Stimulated activated CD8-positive, alpha-beta memory T cell treated with anti-CD3 and anti-CD28 coated beads, Interleukin-15, amount 100 ng/mL, for 4 hours (primary cell): ENCODE results near the gene NUFIP2.
"Not testable (repeated sequence)": the region's sequence is repeated elsewhere in the genome, so short reads cannot be mapped to it uniquely, and the experiment has no call there.

ENCODE experiments used
- DNase-seq, 2 donors: peaks; one replicate each; pipeline ENCODE4 v3.0.0-alpha.2; 2020; ENCODE audit warnings: low read depth in 2 of 2

NUFIP2 gene

DNA sequence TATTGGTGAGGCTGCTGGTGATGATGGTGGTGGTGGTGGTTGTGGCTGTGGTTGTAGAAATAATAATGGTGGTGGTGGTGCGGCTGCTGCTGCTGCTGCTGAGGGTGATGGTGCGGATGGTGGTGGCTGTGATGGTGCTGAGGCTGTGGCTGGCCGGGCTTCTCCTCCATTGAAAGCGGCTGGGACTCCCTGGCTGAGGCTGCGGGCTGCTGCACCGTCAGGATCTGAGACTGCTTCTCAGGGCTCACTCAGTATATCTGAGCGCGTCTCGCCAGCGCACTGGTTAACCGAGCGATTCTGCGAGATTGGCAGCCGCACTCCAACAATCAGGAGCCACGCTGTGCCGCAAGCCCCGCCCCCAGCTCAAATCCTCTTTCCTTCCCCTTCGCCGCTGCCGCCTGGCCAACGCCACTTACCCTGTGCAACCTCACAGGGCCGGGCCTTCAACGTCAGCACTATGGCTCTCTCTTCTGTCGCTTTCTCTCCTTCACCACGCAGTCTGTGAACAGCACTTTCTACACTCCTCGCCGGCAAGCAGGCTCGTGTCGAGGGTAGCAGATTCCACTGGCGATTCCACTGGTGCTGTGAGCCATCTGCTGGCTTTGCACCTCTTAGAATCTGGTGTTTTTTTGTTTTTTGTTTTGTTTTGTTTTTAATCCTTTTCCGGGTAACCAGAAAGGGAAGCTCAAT lies at the start of gene NUFIP2:
NUFIP2 (minus strand) TSS at position 259 of the 690 bp plus-strand sequence; CDS start at position 170, 89 bp downstream.
- DNase-seq = peak; percentile 95

DNA sequence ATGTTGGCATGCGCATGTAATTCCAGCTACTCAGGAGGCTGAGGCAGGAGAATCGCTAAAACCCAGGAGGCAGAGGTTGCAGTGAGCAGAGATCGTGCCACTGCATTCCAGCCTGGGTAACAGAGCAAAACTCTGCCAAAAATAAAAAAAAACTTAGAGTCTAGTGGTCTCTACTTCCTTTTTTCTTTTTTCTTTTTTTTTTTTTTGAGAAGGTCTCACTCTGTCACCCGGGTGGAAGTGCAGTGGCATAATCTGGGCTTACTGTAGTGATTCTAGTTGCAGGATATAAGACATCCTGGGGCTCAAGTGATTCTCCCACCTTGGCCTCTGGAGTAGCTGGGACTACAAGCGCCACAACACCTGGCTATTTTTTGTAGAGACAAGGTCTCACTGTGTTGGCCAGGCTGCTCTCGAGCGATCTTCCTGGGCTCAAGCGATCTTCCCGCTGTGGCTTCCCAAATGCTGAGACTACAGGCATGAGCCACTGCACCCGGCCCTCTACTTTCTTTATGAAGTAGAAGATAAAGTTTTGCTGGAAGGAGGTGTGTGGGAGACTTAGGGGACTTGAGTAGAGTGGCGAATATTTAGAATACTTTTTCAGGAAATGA lies 48.3 kb upstream of the NUFIP2 start:
- no peak for DNase-seq

DNA sequence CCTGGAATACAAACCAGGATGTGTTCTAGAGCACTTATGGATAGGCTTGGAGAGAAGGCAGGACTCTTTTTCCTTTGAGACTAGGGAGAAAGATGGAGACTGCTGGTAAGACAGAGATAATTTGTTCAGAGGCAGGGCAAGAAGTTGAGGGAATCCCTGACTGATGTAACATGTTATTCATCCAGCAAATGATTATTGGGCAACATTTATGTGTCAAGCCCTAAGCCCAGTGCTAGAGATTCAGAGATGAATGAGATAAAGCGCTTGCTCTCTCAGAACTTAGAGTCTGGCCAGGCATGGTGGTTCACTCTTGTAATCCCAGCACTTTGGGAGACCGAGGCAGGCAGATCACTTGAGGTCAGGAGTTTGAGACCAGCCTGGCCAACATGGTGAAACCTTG lies 47.8 kb upstream of the NUFIP2 start:
- no peak for DNase-seq

- not testable (repeated sequence) for DNase-seq
Measured at GRCh38 chr17:29339016-29339415, 45.1 kb upstream of the NUFIP2 start.

DNA sequence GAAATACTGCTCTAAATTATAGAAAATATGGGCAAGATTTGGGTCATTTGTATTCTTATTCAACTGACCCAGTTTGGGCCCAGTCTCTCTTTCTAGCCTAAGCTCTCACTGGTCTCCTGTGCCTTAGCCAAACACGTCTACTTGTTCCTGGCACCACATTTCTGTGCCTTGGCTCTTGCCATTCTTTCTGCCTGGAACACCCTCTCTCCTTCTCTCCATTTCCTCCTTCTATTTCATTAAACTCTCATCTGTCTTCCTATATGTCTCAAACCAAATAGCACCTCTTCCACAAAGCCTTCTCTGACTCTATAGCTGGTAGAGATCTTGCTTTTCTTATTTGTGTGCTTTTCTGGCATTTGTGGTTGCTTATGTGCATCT lies 37.7 kb upstream of the NUFIP2 start:
- no peak for DNase-seq

DNA sequence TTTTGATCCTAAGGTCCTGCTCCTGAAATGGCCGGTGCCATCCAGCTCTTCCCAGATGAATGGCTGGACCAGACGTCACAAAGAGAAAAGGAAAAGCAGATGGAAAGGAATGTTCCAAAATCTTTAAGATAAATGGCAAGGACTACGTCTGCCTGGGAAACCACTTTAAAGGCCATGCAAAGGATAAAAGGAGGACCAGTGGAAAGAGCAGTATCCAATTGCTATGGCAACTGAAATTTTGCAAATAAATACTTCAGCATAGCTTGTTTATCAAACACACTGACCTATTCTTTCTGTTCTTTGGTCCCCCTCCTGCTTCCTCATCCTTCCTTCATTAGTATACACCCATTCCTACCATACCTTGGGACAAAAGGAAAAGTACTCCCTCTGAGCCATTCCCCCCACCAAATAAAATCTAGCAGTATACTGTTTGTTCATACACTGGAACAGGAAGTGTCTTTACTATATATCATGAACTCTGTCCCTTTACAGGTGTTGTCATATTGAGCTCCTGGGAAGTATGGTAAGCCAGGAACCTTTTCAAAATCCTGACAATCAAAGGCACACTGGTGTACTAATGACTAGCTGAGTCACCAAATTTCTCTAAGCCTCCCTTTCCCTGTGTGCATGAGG lies 37.2 kb upstream of the NUFIP2 start:
- no peak for DNase-seq

- no peak for DNase-seq
Measured at GRCh38 chr17:29327412-29327811, 33.5 kb upstream of the NUFIP2 start.

DNA sequence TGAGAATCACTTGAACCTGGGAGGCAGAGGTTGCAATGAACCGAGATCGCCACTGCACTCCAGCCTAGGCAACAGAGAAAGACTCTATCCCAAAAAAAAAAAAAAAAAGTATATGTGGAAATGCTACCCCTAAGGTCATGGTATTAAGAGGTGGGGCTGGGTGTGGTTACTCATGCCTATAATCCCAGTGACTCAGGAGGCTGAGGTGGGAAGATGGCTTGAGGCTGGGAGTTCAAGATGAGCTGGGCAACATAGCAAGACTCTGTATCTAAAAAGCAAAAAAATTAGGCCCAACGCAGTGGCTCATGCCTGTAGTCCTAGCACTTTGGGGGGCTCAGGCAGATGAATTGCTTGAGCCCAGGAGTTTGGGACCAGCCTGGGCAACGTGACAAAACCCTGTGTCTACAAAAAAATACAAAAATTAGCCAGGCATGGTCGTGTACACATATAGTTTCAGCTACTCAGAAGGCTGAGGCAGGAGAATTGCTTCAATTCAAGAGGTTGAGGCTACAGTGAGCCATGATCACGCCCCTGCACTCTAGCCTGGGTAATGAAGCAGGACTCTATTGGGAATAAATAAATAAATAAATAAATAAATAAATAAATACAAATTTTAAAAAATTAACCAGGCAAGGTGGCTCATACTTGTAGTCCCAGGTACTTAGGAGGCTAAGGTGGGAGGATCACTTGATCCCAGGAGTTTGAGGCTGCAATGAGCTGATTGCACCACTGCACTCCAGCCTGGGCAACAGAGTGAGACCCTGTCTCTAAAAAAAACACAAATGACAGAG lies 32.3 kb upstream of the NUFIP2 start:
- no peak for DNase-seq

GRCh38 chr17:29322363-29322762 lies 28.4 kb upstream of the NUFIP2 start:
- DNase-seq = no peak

DNA sequence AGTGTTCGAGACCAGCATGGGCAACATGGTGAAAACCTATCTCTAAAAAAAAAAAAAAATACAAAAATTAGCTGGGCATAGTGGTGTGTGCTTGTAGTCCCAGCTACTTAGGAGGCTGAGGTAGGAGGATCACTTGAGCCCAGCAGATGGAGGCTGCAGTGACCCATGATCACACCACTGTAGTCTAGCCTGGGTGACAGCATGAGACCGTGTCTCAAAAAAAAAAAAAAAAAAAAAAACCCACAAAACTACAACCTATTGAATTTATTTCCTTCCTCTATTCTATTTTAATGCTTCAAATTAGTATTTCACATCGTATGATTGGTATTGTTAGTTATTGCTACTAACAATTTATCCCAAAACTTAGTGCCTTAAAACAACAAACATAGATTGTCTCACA lies 9.4 kb upstream of the NUFIP2 start:
- DNase-seq = no peak

GRCh38 chr17:29299031-29299430 lies 5.1 kb upstream of the NUFIP2 start:
- DNase-seq = no peak

- DNase-seq = no peak
Measured at GRCh38 chr17:29295420-29295819, 1.5 kb upstream of the NUFIP2 start.

DNA sequence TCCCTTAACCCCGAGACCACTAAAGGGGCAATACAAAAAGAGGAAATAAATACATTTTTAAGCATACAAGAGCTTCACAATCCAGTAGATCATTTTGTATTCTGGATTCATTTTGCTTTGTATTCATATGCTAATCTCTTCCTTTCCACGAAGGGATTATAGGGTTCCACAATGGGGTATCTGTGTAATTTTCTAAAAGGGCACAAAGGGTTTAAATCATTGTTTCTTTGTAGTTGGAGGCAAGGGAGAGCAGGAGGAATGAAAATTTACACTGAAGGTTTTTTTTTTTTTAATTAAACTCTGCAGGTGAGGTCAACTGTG lies 592 bp upstream of the NUFIP2 start:
- no peak for DNase-seq

DNA sequence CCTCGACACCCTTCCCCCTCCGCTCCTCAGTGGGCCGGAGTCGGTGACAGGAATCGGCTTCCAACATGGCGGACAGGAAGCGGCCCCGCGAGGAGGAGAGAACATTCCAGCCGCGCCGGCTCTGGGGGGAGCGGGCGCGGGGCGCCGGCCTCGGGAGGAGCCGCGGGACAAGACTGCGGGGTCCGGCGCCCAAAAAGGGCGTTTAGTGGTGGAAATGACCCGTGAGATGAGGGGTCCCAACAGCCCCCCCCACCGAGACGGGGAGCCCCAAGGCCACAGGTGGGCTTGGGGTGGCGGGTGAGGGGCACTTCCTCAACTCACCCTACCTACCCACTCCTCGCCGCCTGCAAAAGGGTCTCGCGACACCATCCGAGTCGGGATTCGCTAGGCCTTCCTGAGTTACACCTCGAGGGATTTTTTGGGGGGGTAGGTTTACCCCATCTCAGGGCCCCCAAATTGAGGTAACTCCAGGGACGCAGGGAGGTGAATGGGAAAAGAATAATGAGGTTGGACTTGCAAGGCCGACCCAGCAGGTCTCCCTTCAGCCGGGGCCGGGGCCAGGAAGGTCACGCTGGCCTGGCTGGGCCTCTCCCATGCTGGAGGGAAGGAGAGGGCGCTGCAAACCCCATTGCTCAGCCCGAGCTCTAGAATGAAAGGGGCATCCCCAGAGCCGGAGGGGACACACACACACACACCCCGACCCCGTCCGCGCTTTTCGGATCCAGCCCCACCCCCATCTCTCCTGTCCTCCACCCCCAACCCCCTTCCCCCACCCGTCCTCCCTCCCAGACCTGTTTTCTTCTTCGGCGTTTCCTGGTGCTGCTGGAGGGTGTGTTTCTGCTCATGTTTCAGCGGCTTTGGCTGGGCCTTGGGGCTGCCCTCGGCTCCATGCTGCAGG lies 707 bp downstream of the NUFIP2 start:
- DNase-seq = peak; percentile 24 to 43

GRCh38 chr17:29292071-29292991 lies 1.6 kb downstream of the NUFIP2 start:
- DNase-seq = peak; percentile 44

DNA sequence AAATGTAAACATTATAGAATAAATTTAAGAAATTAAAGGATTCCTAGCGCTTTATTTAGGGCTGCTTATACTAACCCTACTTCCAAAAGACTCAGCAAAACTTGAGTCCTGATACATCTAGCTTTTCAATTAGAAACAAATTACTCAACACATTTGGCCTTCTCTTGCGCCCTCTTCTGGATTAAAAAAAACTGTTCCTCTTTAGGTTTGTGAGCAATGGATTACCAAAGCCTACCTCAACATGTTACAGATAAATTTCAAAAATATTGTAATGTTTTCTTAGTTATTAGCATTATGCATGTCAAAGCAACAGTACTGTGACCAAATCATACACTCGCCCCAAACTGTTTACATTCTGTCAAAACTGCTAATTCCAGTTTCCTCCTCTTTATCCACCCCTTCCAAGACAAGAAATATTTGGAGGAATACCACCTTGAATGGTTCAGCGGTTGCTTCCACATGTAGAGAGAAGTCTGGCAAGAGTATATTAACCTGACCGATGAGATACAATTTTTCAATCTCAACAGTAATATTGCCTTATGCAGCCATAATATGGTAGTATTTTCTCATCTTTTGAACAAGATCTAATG lies 2.7 kb downstream of the NUFIP2 start:
- DNase-seq = no peak

DNA sequence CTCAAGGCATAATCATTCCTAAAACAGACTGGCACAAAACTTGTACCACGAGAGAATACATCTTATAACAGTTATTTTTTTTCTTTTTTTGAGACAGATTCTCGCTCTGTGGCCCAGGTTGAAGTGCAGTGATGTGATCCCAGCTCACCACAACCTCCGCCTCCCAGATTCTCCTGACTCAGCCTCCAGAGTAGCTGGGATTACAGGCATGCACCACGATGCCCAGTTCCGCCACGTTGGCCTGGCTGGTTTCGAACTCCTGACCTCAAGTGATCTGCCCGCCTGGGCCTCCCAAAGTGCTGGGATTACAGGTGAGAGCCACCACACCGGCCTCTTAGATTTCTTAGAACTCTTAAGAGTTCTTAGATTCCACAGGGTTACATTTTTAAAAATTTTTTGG lies 4.1 kb downstream of the NUFIP2 start:
- no peak for DNase-seq

DNA sequence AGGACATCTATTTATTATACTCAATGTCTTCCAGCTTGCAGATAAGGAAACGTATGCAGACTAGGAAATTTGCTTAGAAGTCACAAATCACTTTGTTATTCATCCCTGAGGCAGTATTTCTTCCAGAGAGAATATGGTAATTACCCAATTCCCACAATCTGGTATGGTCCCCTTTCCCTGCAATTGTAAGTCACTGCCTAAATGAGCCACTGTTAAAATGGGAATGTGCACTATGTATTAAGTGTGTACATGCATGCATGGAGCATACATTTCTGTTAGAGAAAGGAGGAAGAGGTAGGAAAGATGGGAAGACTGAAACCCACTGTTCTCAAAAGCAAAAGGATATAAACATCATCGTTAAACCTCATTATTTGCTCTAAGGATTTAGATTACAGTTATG lies 10.0 kb downstream of the NUFIP2 start:
- no peak for DNase-seq

DNA sequence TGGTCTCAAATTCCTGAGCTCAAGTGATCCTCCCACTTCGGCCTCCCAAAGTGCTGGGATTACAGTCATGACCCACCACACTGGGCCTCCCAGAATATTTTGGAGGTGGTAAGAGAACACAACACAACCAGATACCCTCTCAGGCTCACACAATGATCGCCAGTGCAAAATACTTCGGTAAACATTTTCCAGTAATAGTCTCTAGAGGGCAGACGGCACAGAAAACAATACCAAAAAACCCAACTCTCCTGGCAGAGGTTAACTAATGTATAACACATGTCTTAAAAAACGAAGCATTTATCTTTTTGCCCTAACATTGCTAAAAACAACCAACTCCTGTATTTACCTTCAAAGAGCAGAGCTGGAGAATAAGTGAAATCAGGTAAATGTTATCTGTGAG lies 10.5 kb downstream of the NUFIP2 start:
- no peak for DNase-seq

GRCh38 chr17:29279397-29280070 lies 14.4 kb downstream of the NUFIP2 start:
- no peak for DNase-seq
